IMR-90 (cell line): ENCODE data around the gene SLITRK5. TPM values are rescaled to one million over a fixed set of nuclear protein-coding genes. Genes with fewer than 3 reads are reported as not detected.
A peak's percentile ranks its signal among the peaks of the same experiment; 100 is the strongest.

Source experiments
- ATAC-seq: fragments of 200-7000 bp; cut with Tn5 transposase; 2 replicates; pipeline ENCODE4 v1.9.1; 2020; ENCODE audit warnings: low read depth, mild to moderate bottlenecking, moderate library complexity
- Bru-seq: library from RNA; stranded (reverse); fragments of 400-500 nt; gene quantifications from one replicate; lab custom pipeline; 2021; lab: Mats Ljungman, UMichigan
- BruChase-seq, 2 experiments: library from RNA; stranded (reverse); fragments of 400-500 nt; gene quantifications; one replicate each; lab custom pipeline; 2021; lab: Mats Ljungman, UMichigan
- BruUV-seq: library from RNA; stranded (reverse); fragments of 400-500 nt; replicated peaks from 2 replicates; lab custom pipeline; 2021; lab: Mats Ljungman, UMichigan
- CTCF ChIA-PET: fragments of 300-600 bp; formaldehyde crosslinking; extraction: SDS; loops from one replicate; lab custom pipeline; 2021; ENCODE audit warnings: antibody characterized with exemption; lab: Yijun Ruan, JAX
- POLR2A ChIA-PET: fragments of 300-600 bp; sonication (Branson Sonifier 250); formaldehyde crosslinking; loops from one replicate; lab custom pipeline; 2022; ENCODE audit warnings: antibody characterized with exemption; ENCODE audit not compliant: unreplicated experiment; lab: Charles Lee
- DNase-seq: peaks from one replicate; pipeline ENCODE4 v3.0.0; 2013
- H2AFZ ChIP-seq: replicated peaks from 2 replicates; pipeline ENCODE3; 2013; ENCODE audit warnings: low read length, mild to moderate bottlenecking; ENCODE audit not compliant: poor library complexity
- H2AK5ac ChIP-seq: 2 replicates; pipeline ENCODE4 v1.6.1; 2013; ENCODE audit warnings: low read depth, low read length, inconsistent platforms
- H2AK9ac ChIP-seq: replicated peaks from 2 replicates; pipeline ENCODE3; 2013; ENCODE audit warnings: mild to moderate bottlenecking, low read depth, low read length, moderate library complexity; ENCODE audit not compliant: poor library complexity
- H2BK120ac ChIP-seq: 2 replicates; pipeline ENCODE4 v1.6.1; 2013; ENCODE audit warnings: low read depth, low read length, inconsistent platforms
- H2BK15ac ChIP-seq: 3 replicates; pipeline ENCODE4 v1.6.1; 2013; ENCODE audit warnings: low read depth, low read length, inconsistent platforms
- H2BK20ac ChIP-seq: 2 replicates; pipeline ENCODE4 v1.6.1; 2013; ENCODE audit warnings: low read depth, mild to moderate bottlenecking, inconsistent platforms, low read length, moderate library complexity
- H2BK5ac ChIP-seq: 2 replicates; pipeline ENCODE4 v1.6.1; 2013; ENCODE audit warnings: mild to moderate bottlenecking, low read depth, low read length, inconsistent platforms; ENCODE audit not compliant: poor library complexity, severe bottlenecking
- H3K14ac ChIP-seq: replicated peaks from 2 replicates; pipeline ENCODE4 v1.6.1; 2013; ENCODE audit warnings: low read depth, low read length, inconsistent platforms
- H3K18ac ChIP-seq: 2 replicates; pipeline ENCODE4 v1.6.1; 2013; ENCODE audit warnings: low read depth, low read length, control low read depth
- H3K23ac ChIP-seq: 2 replicates; pipeline ENCODE4 v1.6.1; 2013; ENCODE audit warnings: low read depth, low read length, inconsistent platforms
- H3K27ac ChIP-seq: 2 replicates; pipeline ENCODE4 v1.5.1; 2013; ENCODE audit warnings: mild to moderate bottlenecking, control low read depth, low read length; ENCODE audit not compliant: insufficient read depth
- H3K27me3 ChIP-seq: 2 replicates; pipeline ENCODE4 v1.6.1; 2013; ENCODE audit warnings: low read length; ENCODE audit not compliant: control insufficient read depth, insufficient read depth
- H3K36me3 ChIP-seq: 2 replicates; pipeline ENCODE4 v1.6.1; 2013; ENCODE audit warnings: low read length, mixed read lengths; ENCODE audit not compliant: control insufficient read depth, insufficient read depth
- H3K4ac ChIP-seq: 2 replicates; pipeline ENCODE4 v1.6.1; 2013; ENCODE audit warnings: low read depth, low read length, inconsistent platforms
- H3K4me1 ChIP-seq: 2 replicates; pipeline ENCODE4 v1.6.1; 2013; ENCODE audit warnings: low read length, mixed read lengths; ENCODE audit not compliant: control insufficient read depth, insufficient read depth
- H3K4me2 ChIP-seq: 2 replicates; pipeline ENCODE4 v1.6.1; 2013; ENCODE audit warnings: low read depth, mild to moderate bottlenecking, control low read depth, low read length, moderate library complexity
- H3K4me3 ChIP-seq: 2 replicates; pipeline ENCODE4 v1.5.1; 2013; ENCODE audit warnings: low read depth, mild to moderate bottlenecking, control low read depth, low read length, moderate library complexity; ENCODE audit not compliant: insufficient read depth
- H3K56ac ChIP-seq: 2 replicates; pipeline ENCODE4 v1.6.1; 2013; ENCODE audit warnings: low read length, inconsistent platforms; ENCODE audit not compliant: insufficient read depth; ENCODE audit errors: extremely low read depth
- H3K79me1 ChIP-seq, 2 experiments: 2 replicates each; pipeline ENCODE4 v1.6.1; 2013; ENCODE audit warnings: low read length in 2 of 2, inconsistent platforms in 1 of 2, low read depth in 1 of 2
- H3K9ac ChIP-seq: 2 replicates; pipeline ENCODE4 v1.6.1; 2013; ENCODE audit warnings: low read depth, low read length, control low read depth
- H3K9me1 ChIP-seq: 2 replicates; pipeline ENCODE4 v1.6.1; 2013; ENCODE audit warnings: low read length, inconsistent platforms; ENCODE audit not compliant: insufficient read depth
- H3K9me3 ChIP-seq: 2 replicates; pipeline ENCODE4 v1.6.1; 2013; ENCODE audit warnings: low read length; ENCODE audit not compliant: control insufficient read depth, insufficient read depth
- H4K20me1 ChIP-seq: 2 replicates; pipeline ENCODE4 v1.6.1; 2013; ENCODE audit warnings: low read length, inconsistent platforms; ENCODE audit not compliant: insufficient read depth
- H4K5ac ChIP-seq: 2 replicates; pipeline ENCODE4 v1.6.1; 2013; ENCODE audit warnings: mild to moderate bottlenecking, low read depth, low read length, control low read depth
- H4K8ac ChIP-seq, 2 experiments: 2 replicates each; pipeline ENCODE4 v1.6.1; 2013; ENCODE audit warnings: low read depth in 2 of 2, low read length in 2 of 2, control low read depth in 1 of 2, inconsistent platforms in 1 of 2
- H4K91ac ChIP-seq: 2 replicates; pipeline ENCODE4 v1.6.1; 2013; ENCODE audit warnings: low read depth, low read length, inconsistent platforms; ENCODE audit not compliant: insufficient read depth
- CTCF ChIP-seq: conservative IDR thresholded peaks from 2 replicates; pipeline ENCODE4 v1.5.1; 2012; ENCODE audit warnings: mild to moderate bottlenecking, low read depth, low read length, improper control_type of control experiment
- MXI1 ChIP-seq: IDR thresholded peaks from 2 replicates; pipeline ENCODE4 v1.6.1; 2012; ENCODE audit warnings: low read depth, mild to moderate bottlenecking, low read length, moderate library complexity, borderline replicate concordance
- NFE2L2 ChIP-seq: fragments of 150-350 bp; IDR thresholded peaks from 2 replicates; pipeline ENCODE4 v1.6.1; 2016; ENCODE audit warnings: low read depth, mild to moderate bottlenecking, low read length
- RAD21 ChIP-seq: IDR thresholded peaks from 2 replicates; pipeline ENCODE4 v1.6.1; 2012; ENCODE audit warnings: low read length, improper control_type of control experiment
- RFX5 ChIP-seq: IDR thresholded peaks from 2 replicates; pipeline ENCODE4 v1.8.0; 2012; ENCODE audit warnings: low read depth, mild to moderate bottlenecking, low read length, moderate library complexity
- WGBS, 2 experiments: methylation state at CpG; one replicate each; pipeline versions ENCODE4 v1.1.5 to v1.1.7; 2013; ENCODE audit warnings: missing lambda C conversion rate in 2 of 2; ENCODE audit not compliant: insufficient read length in 1 of 2; ENCODE audit errors: extremely low coverage in 2 of 2; 5-methylcytosine and 5-hydroxymethylcytosine counted together
- dilution Hi-C: fragments of 300-500 bp; cut with HindIII; formaldehyde crosslinking; loops from one replicate; pipeline ENCODE4 v1.14.3; 2018; ENCODE audit warnings: low sequenced_read_pairs; ENCODE audit not compliant: unreplicated experiment
- in situ Hi-C: fragments of 300-500 bp; cut with MboI; formaldehyde crosslinking; loops from 3 replicates; pipeline ENCODE4 v1.14.3; 2019; ENCODE audit warnings: low sequenced_read_pairs, inconsistent platforms, mixed read lengths
- intact Hi-C: fragments of 100-400 bp; cut with micrococcal nuclease; formaldehyde crosslinking; loops from 2 replicates; pipeline ENCODE4 v1.10.0; 2022
- long read RNA-seq: library from polyadenylated mRNA; unstranded; transcript quantifications from one replicate; pipeline ENCODE4 v2.0.0, GENCODE V29; 2021; ENCODE audit not compliant: unreplicated experiment
- polyA plus RNA-seq, 3 experiments: library from polyadenylated mRNA; depleted of rRNA; stranded (reverse); fragments of >200 nt; gene quantifications; 2 replicates each; pipeline ENCODE4 v1.2.3, GENCODE V29; 2012; ENCODE audit warnings: low replicate concordance in 1 of 3
- total RNA-seq: library from RNA; depleted of rRNA; stranded (reverse); fragments of >200 nt; gene quantifications from 2 replicates; pipeline ENCODE4 v1.2.3, GENCODE V29; 2012; rRNA removed

The SLITRK5 gene
- total RNA-seq (under 0.01 TPM in 2 replicates), polyA plus RNA-seq (2012; rRNA removed) (0.03 TPM in 2 replicates), Bru-seq, nascent RNA (percentile 26 among the genes with signal in this experiment), BruChase-seq, experiment 1, labeled RNA remaining after a 6-hour chase (percentile 39 among the genes with signal in this experiment), BruChase-seq, experiment 2, labeled RNA remaining after a 2-hour chase (percentile 35 among the genes with signal in this experiment)
- polyA plus RNA-seq (2012; cell fraction: cytosol; rRNA removed), result under 0.01 and 0.02 TPM in 2 replicates
- 0.02 and 0.06 TPM in 2 replicates for polyA plus RNA-seq (2012; cell fraction: nucleus; rRNA removed; ENCODE audit: low replicate concordance)
- long read RNA-seq, full-length matches to known transcripts, result 1 of 2 reads
- long read RNA-seq, partial matches to known transcripts, result 0 of 2 reads
- long read RNA-seq, other reads (novel, unspliced or antisense), result 1 of 2 reads

GRCh38 chr13:87671031-87671752 is at the start of gene SLITRK5:
Gene SLITRK5, plus strand, starts transcription at chr13:87671371. Its CDS starts 4,018 bp downstream, at chr13:87675389.
- Histone ChIP-seq H3K4me2 (peak within 1 kb of the TSS; percentile 90), H2AK9ac (no peak within 1 kb of the TSS), H2AFZ (peak within 1 kb of the TSS; percentile 88), H4K20me1 (no peaks in the 10 kb centered on the region), H2AK5ac (no peak within 1 kb of the TSS), H4K5ac (no peak within 1 kb of the TSS), H3K4ac (no peak within 1 kb of the TSS), H2BK20ac (no peak within 1 kb of the TSS), H3K4me1 (no peaks in the 10 kb centered on the region), H3K18ac (no peak within 1 kb of the TSS), H3K4me3 (peak within 1 kb of the TSS; percentile 13), H3K36me3 (no peaks in the 10 kb centered on the region), H3K9me1 (no peaks in the 10 kb centered on the region), H3K9me3 (no peaks in the 10 kb centered on the region), H3K14ac (no peak within 1 kb of the TSS), H4K8ac (no peak within 1 kb of the TSS), H2BK15ac (no peak within 1 kb of the TSS), H3K56ac (no peak within 1 kb of the TSS), H3K27me3 (peaks cover 25% of the 10 kb centered on the region), H2BK120ac (no peak within 1 kb of the TSS), H3K27ac (no peak within 1 kb of the TSS), H4K91ac (no peak within 1 kb of the TSS), H3K23ac (no peak within 1 kb of the TSS), H3K9ac (no peak within 1 kb of the TSS), H2BK5ac (no peak within 1 kb of the TSS), H3K79me1 (no peaks in the 10 kb centered on the region)
- no TSS peak for BruUV-seq
- DNase-seq, result peak; percentile 16
- in situ Hi-C loops (no loop called here), dilution Hi-C loops (no loop called here), intact Hi-C loops (loop anchor here (1.0 to 10.0 kb wide), 2 partner anchors 396 to 801 kb away; no protein-coding TSS in a partner anchor)
- ChIA-PET CTCF (interaction anchor here (0.6 kb wide), 3 partner anchors 18 to 253 kb away, joined by 3 read pairs; no protein-coding TSS in a partner anchor), POLR2A (no interaction called here)
- TF ChIP-seq RFX5 (no peak), MXI1 (no peak), NFE2L2 (no peak), CTCF (peak; percentile 68), RAD21 (peak; percentile 29; the same call in 1 of the 2 replicates)
- WGBS, 2 experiments, result 1% methylated on average over 16 of the region's 43 CpGs; no CpG with 5 or more reads in 1 of the 2 experiments
- ATAC-seq, result peak; percentile 97
